ENCODE measurements around the gene CACNA2D4.

DNA sequence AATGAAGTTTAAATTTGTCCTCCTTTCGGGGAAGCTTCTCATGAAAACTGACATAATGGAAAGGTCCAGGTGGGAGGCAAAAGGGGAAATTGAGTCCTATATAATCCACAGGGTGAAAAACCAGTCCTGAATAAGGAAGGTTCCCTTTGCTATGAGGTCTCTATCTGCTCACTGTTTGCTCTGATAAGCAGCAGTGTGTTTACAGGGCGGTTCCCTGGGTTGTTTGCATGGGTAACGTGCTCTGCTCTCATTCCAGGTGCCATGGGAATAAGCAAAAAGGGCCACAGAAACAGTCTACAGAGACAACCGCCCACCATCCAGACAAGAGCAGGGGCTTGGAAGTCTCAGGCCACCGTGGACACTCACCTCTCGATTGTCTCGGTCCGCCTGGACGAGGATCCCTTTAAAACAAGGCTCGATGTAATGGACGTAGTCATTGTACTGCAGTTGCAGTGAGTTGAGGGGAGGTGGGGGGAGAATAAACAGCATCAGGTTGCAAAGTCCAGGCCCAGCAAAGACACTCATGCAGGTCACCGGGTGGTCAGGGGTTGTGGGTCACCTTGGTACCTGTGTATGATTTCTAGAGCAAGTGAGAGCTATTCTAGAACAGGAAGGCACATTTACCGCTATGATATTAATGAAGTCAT is 32.7 kb downstream of the CACNA2D4 start:
- TF ChIP-seq ZNF563 (CRISPR knock-in tag; IDR thresholded peaks at IDR 0.05) (no peak), BHLHE40 (IDR thresholded peaks at IDR 0.05; ENCODE audit: low read length) (no peak), EP300 (IDR thresholded peaks at IDR 0.05; ENCODE audit: low read depth in 2 of 2, low read length in 2 of 2) (no peak), EP300 (CRISPR knock-in tag; IDR thresholded peaks at IDR 0.05; ENCODE audit: borderline replicate concordance) (no peak), TP53 (CRISPR knock-in tag; conservative IDR thresholded peaks at IDR 0.05) (no peak), ZNF224 (CRISPR knock-in tag; IDR thresholded peaks at IDR 0.05) (no peak), YEATS4 (CRISPR knock-in tag; IDR thresholded peaks at IDR 0.05; ENCODE audit: borderline replicate concordance) (no peak), KDM1A (CRISPR knock-in tag; IDR thresholded peaks at IDR 0.05) (no peak), ZNF747 (CRISPR knock-in tag; IDR thresholded peaks at IDR 0.05; ENCODE audit: borderline replicate concordance) (no peak), NFE2 (CRISPR knock-in tag; IDR thresholded peaks at IDR 0.05) (no peak), SALL1 (CRISPR knock-in tag; IDR thresholded peaks at IDR 0.05) (no peak; the same call in 1 of the 2 replicates), FOXK2 (IDR thresholded peaks at IDR 0.05) (no peak)
- TF ChIP-seq, protein P1, sequence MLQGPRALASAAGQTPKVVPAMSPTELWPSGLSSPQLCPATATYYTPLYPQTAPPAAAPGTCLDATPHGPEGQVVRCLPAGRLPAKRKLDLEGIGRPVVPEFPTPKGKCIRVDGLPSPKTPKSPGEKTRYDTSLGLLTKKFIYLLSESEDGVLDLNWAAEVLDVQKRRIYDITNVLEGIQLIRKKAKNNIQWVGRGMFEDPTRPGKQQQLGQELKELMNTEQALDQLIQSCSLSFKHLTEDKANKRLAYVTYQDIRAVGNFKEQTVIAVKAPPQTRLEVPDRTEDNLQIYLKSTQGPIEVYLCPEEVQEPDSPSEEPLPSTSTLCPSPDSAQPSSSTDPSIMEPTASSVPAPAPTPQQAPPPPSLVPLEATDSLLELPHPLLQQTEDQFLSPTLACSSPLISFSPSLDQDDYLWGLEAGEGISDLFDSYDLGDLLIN (CRISPR knock-in tag; IDR thresholded peaks at IDR 0.05; ENCODE audit: borderline replicate concordance): no peak
- TF ChIP-seq, protein P2, sequence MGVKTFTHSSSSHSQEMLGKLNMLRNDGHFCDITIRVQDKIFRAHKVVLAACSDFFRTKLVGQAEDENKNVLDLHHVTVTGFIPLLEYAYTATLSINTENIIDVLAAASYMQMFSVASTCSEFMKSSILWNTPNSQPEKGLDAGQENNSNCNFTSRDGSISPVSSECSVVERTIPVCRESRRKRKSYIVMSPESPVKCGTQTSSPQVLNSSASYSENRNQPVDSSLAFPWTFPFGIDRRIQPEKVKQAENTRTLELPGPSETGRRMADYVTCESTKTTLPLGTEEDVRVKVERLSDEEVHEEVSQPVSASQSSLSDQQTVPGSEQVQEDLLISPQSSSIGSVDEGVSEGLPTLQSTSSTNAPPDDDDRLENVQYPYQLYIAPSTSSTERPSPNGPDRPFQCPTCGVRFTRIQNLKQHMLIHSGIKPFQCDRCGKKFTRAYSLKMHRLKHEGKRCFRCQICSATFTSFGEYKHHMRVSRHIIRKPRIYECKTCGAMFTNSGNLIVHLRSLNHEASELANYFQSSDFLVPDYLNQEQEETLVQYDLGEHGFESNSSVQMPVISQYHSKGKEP (CRISPR knock-in tag; IDR thresholded peaks at IDR 0.05): no peak
